Stomach smooth muscle (tissue), 2 donors: ENCODE data around the gene MAP3K9.
A peak's percentile ranks its signal among the peaks of the same experiment; 100 is the strongest.
"Not testable (repeated sequence)": the region's sequence is repeated elsewhere in the genome, so short reads cannot be mapped to it uniquely, and the experiment has no call there.

ENCODE experiments used
- H3K27ac ChIP-seq: one replicate; pipeline ENCODE4 v1.7.0; 2013; ENCODE audit warnings: mild to moderate bottlenecking, low read length, inconsistent platforms
- H3K27me3 ChIP-seq, 2 donors: one replicate each; pipeline ENCODE4 v1.7.0; 2013; ENCODE audit warnings: low read length in 2 of 2; ENCODE audit not compliant: insufficient read depth in 2 of 2, control insufficient read depth in 1 of 2
- H3K36me3 ChIP-seq, 2 donors: one replicate each; pipeline ENCODE4 v1.7.0; 2013; ENCODE audit warnings: low read length in 2 of 2; ENCODE audit not compliant: control insufficient read depth in 2 of 2, insufficient read depth in 2 of 2
- H3K4me1 ChIP-seq: one replicate; pipeline ENCODE4 v1.7.0; 2013; ENCODE audit warnings: low read length; ENCODE audit not compliant: control insufficient read depth, insufficient read depth
- H3K4me3 ChIP-seq, 2 donors: one replicate each; pipeline ENCODE4 v1.7.0; 2013; ENCODE audit warnings: low read length in 2 of 2
- H3K9ac ChIP-seq, 2 donors: one replicate each; pipeline ENCODE4 v1.7.0; 2013; ENCODE audit warnings: low read length in 2 of 2, mild to moderate bottlenecking in 1 of 2
- H3K9me3 ChIP-seq, 2 donors: one replicate each; pipeline ENCODE4 v1.7.0; 2013; ENCODE audit warnings: low read length in 2 of 2; ENCODE audit not compliant: control insufficient read depth in 2 of 2
- donor health status: healthy.
- donor health status: Pancreatic carcinoma.

Gene MAP3K9

GRCh38 chr14:70809225-70810219 lies at the start of gene MAP3K9:
Gene MAP3K9, minus strand, starts transcription at chr14:70809513. Its CDS starts 342 bp downstream, at chr14:70809171.
- Histone ChIP-seq H3K4me3 (peak within 1 kb of the TSS; percentile 67 to 73), H3K4me1 (peaks cover 6% of the 10 kb centered on the region), H3K27me3 (peaks cover 0 to 5% of the 10 kb centered on the region in 2 donors), H3K27ac (peak within 1 kb of the TSS; percentile 62), H3K9ac (peak within 1 kb of the TSS; percentile 52 to 58), H3K9me3 (no peaks in the 10 kb centered on the region), H3K36me3 (no peaks in the 10 kb centered on the region)

DNA sequence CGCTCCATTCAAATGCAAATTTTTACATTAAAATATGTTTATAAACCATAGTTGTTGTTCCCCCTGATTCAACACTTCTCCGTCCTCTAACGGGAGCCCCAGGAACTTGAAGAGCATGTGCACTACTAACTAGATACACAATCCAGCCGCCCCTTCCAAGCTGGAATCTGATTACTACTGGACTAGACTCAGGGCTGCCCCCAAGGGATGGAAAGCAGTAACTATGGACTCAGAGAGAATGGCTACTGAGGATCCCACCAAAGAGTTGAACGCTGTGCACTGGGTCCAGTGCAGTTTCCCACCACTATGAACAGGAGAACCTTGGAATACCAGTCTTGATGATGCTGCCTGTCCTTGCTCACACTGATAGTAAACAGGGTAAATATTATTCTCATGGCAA lies 49.3 kb upstream of the MAP3K9 start:
- no peak overlapping the region for H3K4me3 ChIP-seq
- no peaks in the 10 kb centered on the region for H3K36me3 ChIP-seq
- H3K9me3 ChIP-seq = no peaks in the 10 kb centered on the region
- H3K27ac ChIP-seq = no peak overlapping the region
- H3K4me1 ChIP-seq = no peaks in the 10 kb centered on the region
- H3K9ac ChIP-seq = no peak overlapping the region
- no peaks in the 10 kb centered on the region for H3K27me3 ChIP-seq

DNA sequence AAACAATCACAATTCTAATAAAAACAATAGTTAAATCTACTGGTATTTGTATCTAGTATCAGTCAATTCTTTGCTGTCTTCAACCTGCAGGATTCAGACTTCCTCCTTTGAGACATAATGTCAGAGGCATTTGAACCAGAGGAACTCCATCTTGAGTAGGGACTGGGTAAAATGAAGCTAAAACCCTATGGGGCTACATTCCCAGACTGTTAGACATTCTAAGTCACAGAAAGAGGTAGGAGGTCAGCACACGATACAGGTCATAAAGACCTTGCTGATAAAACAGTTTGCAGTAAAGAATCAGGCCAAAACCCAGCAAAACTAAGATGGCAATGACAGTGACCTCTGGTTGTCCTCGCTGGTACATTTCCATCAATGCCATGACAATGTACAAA lies 48.2 kb upstream of the MAP3K9 start:
- H3K4me1 ChIP-seq = no peaks in the 10 kb centered on the region

DNA sequence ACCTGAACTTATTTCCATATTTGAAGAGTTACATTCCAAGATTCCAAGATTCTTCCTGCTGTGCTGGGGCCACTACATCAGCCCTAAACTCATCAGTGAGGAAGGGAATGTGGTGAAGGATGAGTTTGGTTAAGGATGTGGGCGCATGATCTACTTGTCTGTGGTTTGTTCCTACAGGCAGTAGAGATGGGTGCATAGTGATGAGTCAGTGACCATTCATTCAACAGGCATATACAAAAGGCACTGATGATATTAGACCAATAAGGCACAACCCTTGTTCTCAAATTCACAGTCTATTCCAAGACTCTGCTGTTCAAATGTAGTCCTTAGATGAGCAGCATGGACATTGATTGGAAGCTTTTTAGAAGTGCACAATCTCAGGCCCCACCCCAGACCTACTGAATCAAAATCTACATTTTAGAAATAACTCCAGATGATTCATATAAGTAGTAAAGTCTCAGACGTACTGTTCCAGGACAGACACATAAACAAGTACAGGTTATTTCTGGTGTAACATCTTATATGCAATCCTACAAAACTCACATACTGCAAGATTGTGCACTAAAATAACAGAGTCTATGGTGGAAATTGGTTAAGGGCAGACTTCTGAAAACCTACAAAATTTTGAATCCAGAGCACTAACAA lies 47.7 kb upstream of the MAP3K9 start:
- Histone ChIP-seq H3K4me1 (no peaks in the 10 kb centered on the region), H3K27ac (no peak overlapping the region), H3K27me3 (no peaks in the 10 kb centered on the region), H3K9ac (no peak overlapping the region), H3K9me3 (no peaks in the 10 kb centered on the region), H3K36me3 (no peaks in the 10 kb centered on the region), H3K4me3 (no peak overlapping the region)

More for the DNA sequence above, 48.2 kb upstream of the MAP3K9 start:
- H3K9ac ChIP-seq = no peak overlapping the region
- H3K27ac ChIP-seq = no peak overlapping the region
- no peak overlapping the region for H3K4me3 ChIP-seq
- H3K36me3 ChIP-seq = no peaks in the 10 kb centered on the region
- H3K27me3 ChIP-seq = no peaks in the 10 kb centered on the region
- H3K9me3 ChIP-seq = no peaks in the 10 kb centered on the region

DNA sequence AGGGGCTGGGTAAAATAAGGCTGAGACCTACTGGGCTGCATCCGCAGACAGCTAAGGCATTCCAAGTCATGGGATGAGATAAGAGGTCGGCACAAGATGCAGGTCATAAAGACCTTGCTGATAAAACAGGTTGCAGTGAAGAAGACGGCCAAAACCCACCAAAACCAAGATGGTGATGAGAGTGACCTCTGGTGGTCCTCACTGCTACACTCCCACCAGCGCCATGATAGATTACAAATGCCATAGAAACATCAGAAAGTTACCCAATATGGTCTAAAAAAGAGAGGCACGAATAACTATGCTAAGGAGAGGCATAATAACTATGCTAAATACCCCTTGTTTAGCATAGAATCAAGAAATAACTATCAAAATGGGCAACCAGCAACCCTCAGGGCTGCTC lies 46.2 kb upstream of the MAP3K9 start:
- no peaks in the 10 kb centered on the region for H3K36me3 ChIP-seq
- no peaks in the 10 kb centered on the region for H3K27me3 ChIP-seq
- no peak overlapping the region for H3K4me3 ChIP-seq
- no peak overlapping the region for H3K27ac ChIP-seq
- H3K9me3 ChIP-seq = no peaks in the 10 kb centered on the region
- H3K9ac ChIP-seq = no peak overlapping the region
- no peaks in the 10 kb centered on the region for H3K4me1 ChIP-seq

DNA sequence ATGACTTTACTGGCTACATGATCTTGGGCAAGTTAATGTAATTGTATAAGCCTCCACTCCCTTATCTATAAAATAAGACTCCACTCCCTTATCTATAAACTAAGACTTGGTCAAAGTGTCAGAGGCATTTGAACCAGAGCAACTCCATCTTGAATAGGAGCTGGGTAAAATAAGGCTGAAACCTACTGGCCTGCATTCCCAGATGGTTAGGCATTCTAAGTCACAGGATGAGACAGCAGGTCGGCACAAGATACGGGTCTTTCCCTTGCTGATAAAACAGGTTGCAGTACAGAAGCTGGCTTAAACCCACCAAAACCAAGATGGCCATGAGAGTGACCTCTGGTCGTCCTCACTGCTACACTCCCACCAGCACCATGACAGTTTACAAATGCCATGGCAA lies 44.3 kb upstream of the MAP3K9 start:
- not testable (repeated sequence) for H3K9ac ChIP-seq, H3K9me3 ChIP-seq, H3K27me3 ChIP-seq, H3K27ac ChIP-seq, H3K4me3 ChIP-seq, H3K4me1 ChIP-seq, H3K36me3 ChIP-seq

DNA sequence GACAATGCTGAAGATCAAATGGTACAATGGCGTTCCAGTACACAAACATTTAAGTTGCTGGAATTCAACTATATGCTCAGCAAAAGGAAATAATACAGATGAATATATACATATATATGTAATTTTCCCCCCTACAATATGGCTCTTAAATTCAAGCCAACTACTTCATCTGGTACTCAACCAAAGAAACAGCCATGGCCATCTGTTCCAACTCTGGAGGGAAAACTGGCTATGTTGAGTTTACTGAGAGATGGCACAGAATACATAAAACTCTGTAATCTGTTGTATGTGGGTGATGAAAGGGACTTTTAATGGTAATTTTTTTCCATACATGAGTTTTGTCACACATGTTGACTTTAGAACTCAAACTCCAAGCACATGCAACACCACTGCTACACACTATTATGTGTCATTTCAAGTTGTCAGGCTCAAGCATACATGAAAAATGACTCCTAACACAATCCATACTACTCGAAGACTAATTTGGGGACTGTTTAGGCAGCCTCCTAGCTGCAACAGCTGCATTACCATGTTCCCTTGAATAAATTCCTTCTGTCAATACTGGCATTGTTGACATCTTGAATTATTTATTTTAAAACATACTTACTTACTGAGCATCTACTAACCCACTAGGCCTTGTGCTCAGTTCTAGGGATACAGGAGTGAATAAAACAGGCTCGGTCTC lies 38.2 kb upstream of the MAP3K9 start:
- H3K27me3 ChIP-seq = no peaks in the 10 kb centered on the region
- H3K4me3 ChIP-seq = no peak overlapping the region
- no peak overlapping the region for H3K9ac ChIP-seq
- H3K4me1 ChIP-seq = no peaks in the 10 kb centered on the region
- H3K9me3 ChIP-seq = no peaks in the 10 kb centered on the region
- H3K27ac ChIP-seq = no peak overlapping the region
- no peaks in the 10 kb centered on the region for H3K36me3 ChIP-seq

DNA sequence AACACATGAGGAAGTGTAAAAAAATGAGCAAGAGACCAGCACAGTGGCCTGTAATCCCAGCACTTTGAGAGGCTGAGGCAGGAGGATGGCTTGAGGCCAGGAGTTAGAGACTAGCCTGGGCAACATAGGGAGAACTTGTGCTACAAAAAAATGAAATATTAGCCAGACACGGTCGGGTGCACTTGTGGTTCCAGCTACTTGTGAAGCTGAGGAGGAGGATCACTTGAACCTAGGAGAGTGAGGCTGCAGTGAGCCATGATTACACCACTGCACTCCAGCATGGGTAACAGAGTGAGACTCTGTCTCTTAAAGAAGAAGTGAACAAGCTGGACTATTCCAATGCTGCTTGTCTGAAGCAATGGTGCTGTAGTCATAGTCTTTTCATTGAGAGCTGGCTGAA lies 36.3 kb upstream of the MAP3K9 start:
- Histone ChIP-seq H3K4me1 (no peaks in the 10 kb centered on the region), H3K27ac (no peak overlapping the region), H3K9ac (no peak overlapping the region), H3K36me3 (no peaks in the 10 kb centered on the region), H3K27me3 (no peaks in the 10 kb centered on the region), H3K9me3 (no peaks in the 10 kb centered on the region), H3K4me3 (no peak overlapping the region)

- no peaks in the 10 kb centered on the region for H3K36me3 ChIP-seq
- H3K9ac ChIP-seq = no peak overlapping the region
- no peak overlapping the region for H3K27ac ChIP-seq
- H3K4me3 ChIP-seq = no peak overlapping the region
- H3K27me3 ChIP-seq = no peaks in the 10 kb centered on the region
- no peaks in the 10 kb centered on the region for H3K9me3 ChIP-seq
- no peaks in the 10 kb centered on the region for H3K4me1 ChIP-seq
Observed at GRCh38 chr14:70842851-70843462, 33.6 kb upstream of the MAP3K9 start.

- Histone ChIP-seq H3K27ac (no peak overlapping the region), H3K27me3 (no peaks in the 10 kb centered on the region), H3K36me3 (no peaks in the 10 kb centered on the region), H3K4me1 (no peaks in the 10 kb centered on the region), H3K9me3 (peaks cover 0 to 4% of the 10 kb centered on the region in 2 donors), H3K9ac (no peak overlapping the region), H3K4me3 (no peak overlapping the region)
Observed at GRCh38 chr14:70838076-70838475, 28.8 kb upstream of the MAP3K9 start.
